Heart left ventricle (tissue), 16 donors: Measurements from ENCODE around the gene NDFIP1. TPM values are rescaled to one million over a fixed set of nuclear protein-coding genes. Genes with fewer than 3 reads are reported as not detected.

Experiments
- ATAC-seq, 4 donors: fragments of 200-7000 bp; cut with Tn5 transposase; one replicate each; pipeline ENCODE4 v1.9.1; 2020 to 2022; ENCODE audit warnings: moderate library complexity in 4 of 4, mild to moderate bottlenecking in 3 of 4, moderate number of reproducible peaks in 1 of 4
- DNase-seq, 5 donors: peaks; one replicate each; pipeline ENCODE4 v3.0.0-alpha.2; 2020
- H3K27ac ChIP-seq, 12 donors: fragments of 200-600 bp; sonication (generic) in 4 of 12; one replicate each; pipeline versions ENCODE4 v1.5.0 to v1.8.0; 2016 to 2022; ENCODE audit warnings: mild to moderate bottlenecking in 2 of 12
- H3K27me3 ChIP-seq, 9 donors: fragments of 200-600 bp; sonication (generic) in 2 of 9; one replicate each; pipeline versions ENCODE4 v1.5.1 to v1.8.0; 2016 to 2022; ENCODE audit warnings: mild to moderate bottlenecking in 3 of 9
- H3K36me3 ChIP-seq, 9 donors: fragments of 200-600 bp; sonication (generic) in 2 of 9; one replicate each; pipeline versions ENCODE4 v1.5.0 to v1.8.0; 2018 to 2022; ENCODE audit warnings: mild to moderate bottlenecking in 2 of 9
- H3K4me1 ChIP-seq, 12 donors: fragments of 200-600 bp; sonication (generic) in 4 of 12; one replicate each; pipeline versions ENCODE4 v1.5.0 to v1.8.0; 2016 to 2022; ENCODE audit warnings: mild to moderate bottlenecking in 3 of 12
- H3K4me3 ChIP-seq, 12 donors: fragments of 200-600 bp; sonication (generic) in 4 of 12; one replicate each; pipeline versions ENCODE4 v1.5.0 to v1.8.0; 2017 to 2022; ENCODE audit warnings: mild to moderate bottlenecking in 9 of 12, moderate library complexity in 4 of 12
- H3K9me3 ChIP-seq, 12 donors: fragments of 200-600 bp; sonication (generic) in 4 of 12; one replicate each; pipeline versions ENCODE4 v1.5.0 to v1.8.0; 2016 to 2022; ENCODE audit warnings: mild to moderate bottlenecking in 1 of 12
- CTCF ChIP-seq, 12 donors: fragments of 200-600 bp; sonication (generic) in 4 of 12; IDR thresholded peaks; one replicate each; pipeline versions ENCODE4 v1.5.0 to v1.8.0; 2018 to 2022; ENCODE audit warnings: antibody characterized with exemption in 12 of 12, mild to moderate bottlenecking in 5 of 12
- POLR2A ChIP-seq, 2 donors: fragments of 450-650 bp; IDR thresholded peaks; one replicate each; pipeline ENCODE4 v1.6.1; 2017; ENCODE audit warnings: antibody characterized with exemption in 2 of 2, mild to moderate bottlenecking in 2 of 2, moderate library complexity in 2 of 2
- WGBS, 4 donors: extraction: QIAGEN DNeasy Blood & Tissue Kit in 2 of 4; methylation state at CpG; one replicate each; pipeline versions ENCODE4 v1.1.5 to v1.1.7; 2013 to 2018; 5-methylcytosine and 5-hydroxymethylcytosine counted together
- intact Hi-C, 10 donors: fragments of 100-400 bp; cut with DNase I; formaldehyde crosslinking; loops; one replicate each; pipeline versions ENCODE4 v1.11.1 to v1.14.2; 2022
- polyA plus RNA-seq, 2 donors: library from polyadenylated mRNA; stranded (reverse); fragments of 200-250 nt; gene quantifications; one replicate each; pipeline ENCODE4 v1.2.3, GENCODE V29; 2013
- total RNA-seq, 9 donors: library from RNA; depleted of rRNA in 2 of 9; stranded (reverse); fragments of >200 nt in 2 of 9; fragmentation: NEBNext Ultra II Directional in 3 of 9; extraction: Animal tissue kit (Norgen Biotek cat#: 25700) in 3 of 9; gene quantifications; one replicate each; pipeline versions ENCODE4 v1.1.0 to v1.2.4, GENCODE V29; 2016 to 2023
- donor health status: ischemic (EF 13 %, LVEDD 7.1; RV severe dilation, severe dysfunction).
- donor health status: healthy with polysubstance abuse.
- donor health status: DM: no; HTN: yes; CAD: no.
- donor health status: DM: no; HTN: no; CAD: no.
- donor health status: ischemic (EF 25% LVEDD 6.9; RV normal size, moderate dysfunction).
- donor health status: ischemic (EF 25% LVEDD 5.7; RV mildly dilated, moderate dysfunction).
- donor health status: healthy.
- donor health status: DM: yes; HTN: yes; CAD: no.
- donor health status: ischemic (EF 35%, LVEDD 5.7; RV mildly dilated, moderate dysfunction).
- donor health status: nonischemic (EF 11% LVEDD 7.7; RV severe dilation, severe dysfunction).
- donor health status: DM: yes; HTN: yes; CAD: no.
- donor health status: PGD.
- donor health status: ischemic (EF 29% LVEDD 5.4; RV normal size, mild dysfunction).
- donor health status: nonischemic (EF 23%, LVEDD 6.1; RV moderate dilation, normal function).

The NDFIP1 gene
- total and polyA plus RNA-seq, 11 donors, result 26.6 to 69.3 (median 61.0) TPM

GRCh38 chr5:142122121-142122520 is 13.5 kb downstream of the NDFIP1 start:
- ATAC-seq (no peak), DNase-seq (no peak)
- no peak overlapping the region for H3K27ac ChIP-seq
- H3K27me3 ChIP-seq, result no peaks in the 10 kb centered on the region
- peaks cover 0 to 52% (median 25%) of the 10 kb centered on the region in 12 donors for H3K4me1 ChIP-seq
- intact Hi-C loops, result loop anchor here in 1 of 10 donors (10.0 kb wide), 1 partner anchor 67 kb away; no protein-coding TSS in a partner anchor
- peaks cover 0 to 26% (median 16%) of the 10 kb centered on the region in 9 donors for H3K36me3 ChIP-seq
- peaks cover 0 to 8% (median 0%) of the 10 kb centered on the region in 12 donors for H3K9me3 ChIP-seq
- TF ChIP-seq CTCF (IDR thresholded peaks at IDR 0.05) (no peak), POLR2A (IDR thresholded peaks at IDR 0.05) (no peak)
- 34 to 55% (median 39%) methylated on average over 1 of the region's 1 CpG for WGBS, 4 donors
- no peak overlapping the region for H3K4me3 ChIP-seq

- TF ChIP-seq POLR2A (IDR thresholded peaks at IDR 0.05) (no peak), CTCF (IDR thresholded peaks at IDR 0.05) (no peak)
- H3K36me3 ChIP-seq, result peaks cover 0 to 20% (median 16%) of the 10 kb centered on the region in 9 donors
- no peaks in the 10 kb centered on the region for H3K27me3 ChIP-seq
- 88 to 98% (median 95%) methylated on average over 3 of the region's 3 CpGs for WGBS, 4 donors
- H3K4me3 ChIP-seq, result no peak overlapping the region
- no peak overlapping the region for H3K27ac ChIP-seq
- intact Hi-C loops, result loop anchor here in 1 of 10 donors (10.0 kb wide), 1 partner anchor 71 kb away; no protein-coding TSS in a partner anchor
- DNase-seq, result no peak
- no peak for ATAC-seq
- H3K4me1 ChIP-seq, result peaks cover 0 to 45% (median 17%) of the 10 kb centered on the region in 12 donors
- H3K9me3 ChIP-seq, result peaks cover 0 to 8% (median 0%) of the 10 kb centered on the region in 12 donors
These were observed 16.8 kb downstream of the NDFIP1 start for GRCh38 chr5:142125378-142125777.

- H3K9me3 ChIP-seq, result peaks cover 0 to 8% (median 0%) of the 10 kb centered on the region in 12 donors
- H3K4me3 ChIP-seq, result no peak overlapping the region
- DNase-seq (no peak), ATAC-seq (no peak)
- no peak overlapping the region for H3K27ac ChIP-seq
- no peaks in the 10 kb centered on the region for H3K27me3 ChIP-seq
- peaks cover 0 to 15% (median 11%) of the 10 kb centered on the region in 9 donors for H3K36me3 ChIP-seq
- intact Hi-C loops, result loop anchor here in 1 of 10 donors (10.0 kb wide), 1 partner anchor 71 kb away; no protein-coding TSS in a partner anchor
- TF ChIP-seq CTCF (IDR thresholded peaks at IDR 0.05) (no peak), POLR2A (IDR thresholded peaks at IDR 0.05) (no peak)
- peaks cover 0 to 39% (median 17%) of the 10 kb centered on the region in 12 donors for H3K4me1 ChIP-seq
These were observed 17.4 kb downstream of the NDFIP1 start for GRCh38 chr5:142125963-142126362.

- intact Hi-C loops, result loop anchor here in 1 of 10 donors (10.0 kb wide), 1 partner anchor 74 kb away; no protein-coding TSS in a partner anchor
- Histone ChIP-seq H3K4me1 (peaks cover 0 to 40% (median 17%) of the 10 kb centered on the region in 12 donors), H3K27me3 (no peaks in the 10 kb centered on the region), H3K9me3 (peaks cover 0 to 8% (median 0%) of the 10 kb centered on the region in 12 donors), H3K27ac (no peak overlapping the region), H3K36me3 (peaks cover 0 to 25% (median 23%) of the 10 kb centered on the region in 9 donors), H3K4me3 (no peak overlapping the region)
- no peak for DNase-seq
- TF ChIP-seq CTCF (IDR thresholded peaks at IDR 0.05), result no peak
- TF ChIP-seq POLR2A (IDR thresholded peaks at IDR 0.05), result no peak
- no peak for ATAC-seq
- WGBS, 4 donors, result 62 to 67% (median 63%) methylated on average over 3 of the region's 3 CpGs
These were observed 20.2 kb downstream of the NDFIP1 start for GRCh38 chr5:142128675-142129208.
